Choroid plexus epithelial cell (primary cell): ENCODE measurements around the gene PARP1.
A peak's percentile ranks its signal among the peaks of the same experiment; 100 is the strongest.

ENCODE experiments used
- DNase-seq: peaks from one replicate; pipeline ENCODE4 v3.0.0-alpha.2; 2010; ENCODE audit warnings: low read depth
- H3K4me3 ChIP-seq: 2 replicates; pipeline ENCODE4 v1.5.1; 2011; ENCODE audit warnings: low read depth, mild to moderate bottlenecking, control low read depth, low read length, moderate library complexity
- CTCF ChIP-seq: conservative IDR thresholded peaks from 2 replicates; pipeline ENCODE4 v1.5.1; 2011; ENCODE audit warnings: low read depth, mild to moderate bottlenecking, control low read depth, inconsistent platforms, low read length, moderate library complexity

Gene PARP1

DNA sequence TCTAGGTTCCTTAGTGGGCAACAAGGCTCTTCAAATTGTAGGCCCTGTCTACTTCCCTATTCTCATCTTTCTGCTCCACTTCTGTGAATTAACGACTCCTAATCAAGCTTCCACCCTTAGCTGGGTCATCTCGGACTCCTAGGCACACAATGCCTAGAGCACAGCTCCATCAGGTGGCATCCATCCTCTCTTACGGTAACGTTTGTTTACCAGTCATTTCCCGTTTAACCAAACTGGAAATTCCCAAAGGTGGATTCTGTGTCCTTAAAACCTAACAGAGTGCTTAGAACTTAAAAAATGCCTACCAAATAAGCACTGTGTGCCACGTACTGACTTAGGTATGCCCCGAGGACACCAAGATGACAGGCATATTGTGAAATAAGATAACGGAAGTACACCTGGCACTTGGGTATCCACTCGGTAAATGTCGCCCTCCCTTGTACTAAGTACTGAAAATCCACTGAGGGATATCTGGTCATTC lies 1.5 kb downstream of the PARP1 start:
- no peak for TF ChIP-seq CTCF
- DNase-seq = peak; percentile 16
- H3K4me3 ChIP-seq = peak overlapping the region; percentile 81

- TF ChIP-seq CTCF = no peak
- no peak overlapping the region for H3K4me3 ChIP-seq
- DNase-seq = no peak
Measured at GRCh38 chr1:226405411-226405988, 2.4 kb downstream of the PARP1 start.

DNA sequence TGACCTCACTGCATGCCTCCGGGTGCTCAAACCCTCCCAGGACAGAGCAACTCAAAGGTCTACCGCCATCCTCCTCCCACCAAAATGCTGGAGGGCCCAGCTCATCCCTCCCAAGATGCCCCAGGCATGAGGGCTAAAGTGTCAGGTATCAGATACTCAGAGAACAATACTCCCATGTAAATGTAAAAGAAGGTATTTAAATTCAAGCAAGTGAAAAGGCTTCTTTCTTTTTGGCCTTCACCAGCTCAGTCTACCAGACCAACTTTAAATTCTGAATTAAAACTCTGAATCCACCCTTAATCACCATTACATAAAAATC lies 3.0 kb downstream of the PARP1 start:
- DNase-seq = no peak
- TF ChIP-seq CTCF = no peak
- H3K4me3 ChIP-seq = no peak overlapping the region

DNA sequence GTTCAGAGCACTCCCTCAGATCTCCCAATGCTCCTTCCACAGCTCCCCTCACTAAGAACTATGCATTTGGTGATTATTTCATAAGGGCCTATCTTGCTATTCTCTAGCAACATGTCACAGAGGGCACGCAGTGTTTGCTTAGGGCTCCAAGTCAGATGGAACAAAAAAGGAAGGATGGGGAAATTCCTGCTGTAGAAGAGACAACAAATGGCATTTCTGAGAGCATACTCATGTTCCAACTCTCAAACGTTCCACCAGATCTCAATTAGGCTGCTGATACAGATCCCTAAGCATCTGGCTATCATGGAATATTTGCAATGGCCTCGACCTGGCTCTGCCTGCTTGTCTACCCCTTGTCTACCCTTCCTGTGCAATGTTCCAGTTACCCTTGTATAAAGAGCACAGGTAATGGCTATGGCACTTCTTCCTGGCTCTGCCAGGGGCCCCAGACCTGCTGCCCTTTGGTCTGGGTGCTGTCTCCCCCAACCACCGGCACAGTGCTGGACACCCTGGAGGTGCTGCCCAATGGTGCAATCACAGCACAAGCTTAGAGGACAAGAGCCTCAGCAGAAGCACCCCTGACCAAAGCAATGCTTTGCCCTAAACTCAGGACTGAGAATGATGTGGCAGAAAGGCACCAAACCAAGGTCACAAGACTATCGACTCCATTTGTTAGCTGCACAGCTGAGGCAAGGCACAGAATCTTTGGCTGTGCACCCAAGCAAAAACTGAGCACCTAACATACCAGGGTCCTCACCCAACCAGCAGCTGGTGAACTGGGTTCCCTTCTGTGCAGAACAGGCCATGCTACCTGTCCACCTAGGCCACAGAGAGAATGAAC lies 3.6 kb downstream of the PARP1 start:
- DNase-seq = peak; percentile 38
- TF ChIP-seq CTCF = no peak
- no peak overlapping the region for H3K4me3 ChIP-seq

DNA sequence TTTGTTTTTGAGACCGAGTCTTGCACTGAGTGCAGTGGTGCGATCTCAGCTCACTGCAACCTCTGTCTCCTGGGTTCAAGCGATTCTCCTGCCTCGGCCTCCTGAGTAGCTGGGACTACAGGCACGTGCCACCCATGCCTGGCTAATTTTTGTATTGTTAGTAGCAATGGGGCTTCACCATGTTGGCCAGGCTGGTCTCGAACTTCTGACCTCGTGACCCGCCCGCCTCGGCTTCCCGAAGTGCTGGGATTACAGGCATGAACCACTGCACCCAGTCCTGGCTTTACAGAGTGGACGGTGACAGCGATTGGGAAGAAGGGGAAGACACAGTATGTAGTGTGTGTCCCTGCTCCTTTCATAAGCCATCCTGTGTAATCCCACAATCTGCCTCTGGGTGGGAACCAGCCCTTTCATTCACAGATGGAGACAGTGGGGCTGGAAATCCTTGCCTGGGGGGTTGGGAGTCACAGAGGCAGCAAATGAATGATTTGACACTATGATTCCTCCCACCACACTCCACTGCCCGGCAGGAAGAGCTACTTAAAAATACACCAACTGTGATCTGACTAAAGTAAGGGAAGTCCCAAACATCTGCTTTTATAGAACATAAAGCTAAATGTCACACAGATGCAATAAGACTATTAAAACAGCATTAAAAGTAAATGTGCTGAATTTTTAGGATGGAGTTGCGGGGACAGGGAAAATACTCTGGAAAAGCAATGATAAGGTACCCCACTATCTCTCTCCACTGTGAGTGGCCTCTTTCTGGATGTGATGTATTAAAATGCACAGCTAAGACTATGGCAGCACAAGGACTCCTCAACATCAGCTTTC lies 4.5 kb downstream of the PARP1 start:
- TF ChIP-seq CTCF = peak; percentile 59
- no peak overlapping the region for H3K4me3 ChIP-seq
- peak; percentile 40 for DNase-seq

DNA sequence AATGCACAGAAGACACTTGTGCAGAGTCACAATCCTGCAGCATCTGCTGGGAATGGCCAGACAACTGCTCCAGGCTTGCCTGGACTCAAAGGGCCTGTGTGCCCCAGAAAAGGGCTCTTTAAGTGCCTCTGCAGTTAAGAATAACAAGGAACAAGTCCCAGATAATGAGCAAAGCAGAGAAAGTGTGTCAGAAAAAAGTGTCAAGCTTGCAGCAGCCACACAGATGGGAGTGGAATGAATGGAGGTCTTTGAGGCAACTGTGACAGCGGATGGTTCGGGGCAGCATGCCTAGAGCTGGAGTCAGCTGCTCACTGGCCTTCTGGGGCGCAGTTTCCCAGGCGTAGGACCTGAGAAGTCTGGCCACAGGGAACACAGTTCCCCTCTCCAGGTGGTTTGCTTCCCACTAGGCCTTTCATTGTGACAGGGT lies 5.1 kb downstream of the PARP1 start:
- TF ChIP-seq CTCF = no peak
- no peak for DNase-seq
- no peak overlapping the region for H3K4me3 ChIP-seq
